Kidney (tissue), 14 donors: ENCODE results near the gene THBS2. TPM values are rescaled to one million over a fixed set of nuclear protein-coding genes. Genes with fewer than 3 reads are reported as not detected.
A peak's percentile ranks its signal among the peaks of the same experiment; 100 is the strongest.
"Not testable (repeated sequence)": the region's sequence is repeated elsewhere in the genome, so short reads cannot be mapped to it uniquely, and the experiment has no call there.

Experiments used
- DNase-seq, 5 donors: peaks; one replicate each; pipeline ENCODE4 v3.0.0-alpha.2; 2013 to 2020
- FAIRE-seq: peaks from 2 replicates; lab custom pipeline; 2012; peaks lifted over from hg19 to GRCh38; lab: Jason Lieb, UNC
- H3K27ac ChIP-seq, 2 donors: one replicate each; pipeline ENCODE4 v1.7.0; 2013; ENCODE audit warnings: low read depth in 2 of 2, low read length in 2 of 2, inconsistent platforms in 1 of 2
- H3K27me3 ChIP-seq: one replicate; pipeline ENCODE4 v1.7.1; 2013; ENCODE audit warnings: low read length, inconsistent platforms; ENCODE audit not compliant: control insufficient read depth, insufficient read depth
- H3K36me3 ChIP-seq, 3 donors: one replicate each; pipeline versions ENCODE4 v1.7.0 to v1.7.1; 2013; ENCODE audit warnings: low read length in 3 of 3, control low read depth in 1 of 3, inconsistent platforms in 1 of 3; ENCODE audit not compliant: insufficient read depth in 3 of 3, control insufficient read depth in 2 of 3
- H3K4me1 ChIP-seq, 3 donors: one replicate each; pipeline versions ENCODE4 v1.7.0 to v1.7.1; 2013; ENCODE audit warnings: low read length in 3 of 3, inconsistent platforms in 1 of 3, low read depth in 1 of 3; ENCODE audit not compliant: control insufficient read depth in 2 of 3, insufficient read depth in 2 of 3
- H3K4me3 ChIP-seq, 3 donors: one replicate each; pipeline versions ENCODE4 v1.7.0 to v1.8.1; 2013; ENCODE audit warnings: low read length in 3 of 3, control low read depth in 1 of 3, inconsistent platforms in 1 of 3
- H3K9ac ChIP-seq, 3 donors: one replicate each; pipeline versions ENCODE4 v1.7.0 to v1.7.1; 2013; ENCODE audit warnings: low read length in 3 of 3, control low read depth in 1 of 3, inconsistent platforms in 1 of 3
- H3K9me3 ChIP-seq, 3 donors: one replicate each; pipeline versions ENCODE4 v1.7.0 to v1.7.1; 2013; ENCODE audit warnings: low read length in 3 of 3, control low read depth in 1 of 3, inconsistent platforms in 1 of 3; ENCODE audit not compliant: control insufficient read depth in 2 of 3, insufficient read depth in 1 of 3
- CTCF ChIP-seq: IDR thresholded peaks from 3 replicates; pipeline ENCODE4 v1.5.1; 2012; ENCODE audit warnings: mild to moderate bottlenecking, moderate library complexity, borderline replicate concordance; ENCODE audit not compliant: insufficient read depth; ENCODE audit errors: extremely low read depth
- intact Hi-C: fragments of 100-400 bp; cut with DNase I; formaldehyde crosslinking; loops from one replicate; pipeline ENCODE4 v1.11.1; 2022
- polyA plus RNA-seq: library from polyadenylated mRNA; stranded (reverse); fragments of 350-450 nt; fragmentation: Illumina TruSeq; extraction: RNeasy Lipid Tissue Mini Kit (QIAGEN cat#74804); gene quantifications from one replicate; pipeline ENCODE4 v1.2.3, GENCODE V29; 2014; ENCODE audit warnings: low read depth, low replicate concordance; ENCODE audit not compliant: insufficient read depth
- total RNA-seq: library from RNA; stranded (reverse); fragmentation: NEBNext Ultra II Directional; extraction: Animal tissue kit (Norgen Biotek cat#: 25700); gene quantifications from one replicate; pipeline ENCODE4 v1.2.1, GENCODE V29; 2021
- donor health status: control.
- donor health status: control.
- donor health status: control.
- donor health status: control.
- donor health status: control.
- donor health status: DM: yes; HTN: yes; CAD: no.
- donor health status: Normal renal cell carcinoma (clear cell type).

THBS2 gene
- total and polyA plus RNA-seq, 2 donors from 2014 or later: 2.7 to 33.4 TPM

GRCh38 chr6:169217972-169218371 is 35.7 kb downstream of the THBS2 start:
- H3K27ac ChIP-seq: no peak overlapping the region
- H3K9me3 ChIP-seq: no peaks in the 10 kb centered on the region
- H3K27me3 ChIP-seq: no peaks in the 10 kb centered on the region
- H3K4me1 ChIP-seq: peaks cover 0 to 4% (median 3%) of the 10 kb centered on the region in 3 donors
- FAIRE-seq (no peak), DNase-seq (no peak)
- H3K4me3 ChIP-seq: no peak overlapping the region
- H3K9ac ChIP-seq: no peak overlapping the region
- no peaks in the 10 kb centered on the region for H3K36me3 ChIP-seq
- TF ChIP-seq CTCF: no peak
- intact Hi-C loops: no loop called here

- no peak overlapping the region for H3K27ac ChIP-seq
These were observed 36.8 kb downstream of the THBS2 start for GRCh38 chr6:169216830-169217229.

GRCh38 chr6:169215201-169215681 is 38.4 kb downstream of the THBS2 start:
- no peak overlapping the region for H3K4me3 ChIP-seq
- H3K36me3 ChIP-seq: no peaks in the 10 kb centered on the region
- DNase-seq (peak in 1 of 5 donors; percentile 31), FAIRE-seq (no peak)
- H3K9ac ChIP-seq: no peak overlapping the region
- peak overlapping the region; percentile 69 to 78 for H3K27ac ChIP-seq
- intact Hi-C loops: no loop called here
- no peaks in the 10 kb centered on the region for H3K9me3 ChIP-seq
- H3K4me1 ChIP-seq: peaks cover 0 to 4% (median 3%) of the 10 kb centered on the region in 3 donors
- TF ChIP-seq CTCF: no peak
- no peaks in the 10 kb centered on the region for H3K27me3 ChIP-seq

More at GRCh38 chr6:169216830-169217229, 36.8 kb downstream of the THBS2 start:
- TF ChIP-seq CTCF: no peak
- H3K4me3 ChIP-seq: no peak overlapping the region
- FAIRE-seq (no peak), DNase-seq (peak in 1 of 5 donors; percentile 24)
- no peaks in the 10 kb centered on the region for H3K9me3 ChIP-seq
- H3K9ac ChIP-seq: no peak overlapping the region
- intact Hi-C loops: no loop called here
- H3K4me1 ChIP-seq: peaks cover 3 to 4% (median 3%) of the 10 kb centered on the region in 3 donors
- no peaks in the 10 kb centered on the region for H3K36me3 ChIP-seq
- no peaks in the 10 kb centered on the region for H3K27me3 ChIP-seq

GRCh38 chr6:169214789-169215188 is 38.9 kb downstream of the THBS2 start:
- H3K4me3 ChIP-seq, H3K9me3 ChIP-seq, H3K4me1 ChIP-seq, H3K36me3 ChIP-seq, FAIRE-seq, intact Hi-C loops, H3K9ac ChIP-seq, H3K27me3 ChIP-seq: not testable (repeated sequence)
- H3K27ac ChIP-seq: peak overlapping the region; percentile 81
- peak in 2 of 5 donors; percentile 52 to 73 for DNase-seq
